KBM-7 (cell line): Measurements from ENCODE around the gene UBA7.
"Not testable (repeated sequence)": the region's sequence is repeated elsewhere in the genome, so short reads cannot be mapped to it uniquely, and the experiment has no call there.

Experiments used
- DNase-seq: peaks from one replicate; pipeline ENCODE4 v3.0.0-alpha.2; 2015
- in situ Hi-C: fragments of 300-500 bp; cut with MboI; formaldehyde crosslinking; loops from 2 replicates; pipeline ENCODE4 v1.14.3; 2020; ENCODE audit warnings: low sequenced_read_pairs, low pct_unique_long_range_greater_than_20kb, mixed read lengths

UBA7 gene

DNA sequence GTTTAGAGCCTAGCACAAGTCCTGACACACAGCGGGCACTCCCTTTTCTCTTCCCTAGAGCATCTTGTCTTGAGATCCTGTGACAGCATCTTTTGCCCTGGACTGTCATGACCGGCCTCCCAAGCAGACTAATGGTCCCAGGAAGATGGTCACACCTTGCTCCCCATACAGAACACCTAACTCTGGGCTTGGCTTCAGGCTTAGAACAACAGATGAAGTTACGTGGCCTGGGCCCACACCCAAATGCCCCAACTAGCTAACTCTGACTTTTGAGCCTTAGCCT, 26.6 kb downstream of the UBA7 start:
- in situ Hi-C loops: no loop called here
- DNase-seq: no peak

DNA sequence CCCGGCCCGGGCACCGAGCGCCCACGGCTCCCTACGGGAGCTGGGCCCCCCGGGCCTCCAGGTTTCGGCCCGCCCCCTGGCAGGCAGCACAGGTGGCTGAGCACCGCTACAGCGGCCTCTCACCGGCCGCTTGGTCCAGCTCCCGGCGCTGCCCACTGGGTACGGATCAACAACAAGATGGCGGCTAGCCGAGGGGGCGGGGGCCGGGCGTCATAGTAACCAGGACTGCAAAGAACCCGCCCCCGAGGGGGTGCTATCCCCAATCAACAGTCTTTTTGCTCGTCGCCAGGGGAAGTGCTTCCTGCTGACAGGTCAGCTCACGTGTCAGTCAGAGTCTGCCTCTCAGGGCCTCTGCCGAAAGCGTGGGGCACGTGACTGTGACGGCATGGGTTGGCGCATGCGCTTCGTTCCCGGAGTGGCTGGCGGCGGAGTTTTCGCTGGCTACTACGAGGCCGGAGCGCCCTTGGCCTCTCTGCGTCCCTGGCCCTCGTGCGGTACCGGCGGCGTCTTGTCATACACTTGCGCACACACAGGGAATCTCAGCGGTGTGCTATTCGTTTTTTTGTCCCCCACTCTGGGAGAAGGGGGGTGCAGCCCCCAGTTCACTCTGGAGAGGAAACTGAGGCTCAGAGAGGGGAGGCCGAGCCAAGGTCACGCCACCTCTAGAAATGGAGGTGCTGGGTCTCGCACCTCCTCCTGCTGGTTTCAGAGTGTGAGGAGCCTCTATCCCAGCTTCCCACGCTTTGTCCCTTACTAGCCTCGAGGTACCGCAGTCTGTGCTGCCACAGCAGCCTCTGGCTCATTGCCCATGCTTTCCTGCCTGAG, 27.2 kb downstream of the UBA7 start, which contains the start of gene IP6K1:
IP6K1 (minus strand) TSS at position 186 of the 825 bp plus-strand sequence. CDS start 38,502 bp downstream, outside the sequence.
- in situ Hi-C loops: no loop called here
- peak; percentile 99 for DNase-seq

- in situ Hi-C loops: no loop called here
- DNase-seq: peak; percentile 61
Measured at GRCh38 chr3:49785565-49786356, 28.0 kb downstream of the UBA7 start.

- in situ Hi-C loops, DNase-seq: not testable (repeated sequence)
Measured at GRCh38 chr3:49782277-49782676, 31.5 kb downstream of the UBA7 start.

DNA sequence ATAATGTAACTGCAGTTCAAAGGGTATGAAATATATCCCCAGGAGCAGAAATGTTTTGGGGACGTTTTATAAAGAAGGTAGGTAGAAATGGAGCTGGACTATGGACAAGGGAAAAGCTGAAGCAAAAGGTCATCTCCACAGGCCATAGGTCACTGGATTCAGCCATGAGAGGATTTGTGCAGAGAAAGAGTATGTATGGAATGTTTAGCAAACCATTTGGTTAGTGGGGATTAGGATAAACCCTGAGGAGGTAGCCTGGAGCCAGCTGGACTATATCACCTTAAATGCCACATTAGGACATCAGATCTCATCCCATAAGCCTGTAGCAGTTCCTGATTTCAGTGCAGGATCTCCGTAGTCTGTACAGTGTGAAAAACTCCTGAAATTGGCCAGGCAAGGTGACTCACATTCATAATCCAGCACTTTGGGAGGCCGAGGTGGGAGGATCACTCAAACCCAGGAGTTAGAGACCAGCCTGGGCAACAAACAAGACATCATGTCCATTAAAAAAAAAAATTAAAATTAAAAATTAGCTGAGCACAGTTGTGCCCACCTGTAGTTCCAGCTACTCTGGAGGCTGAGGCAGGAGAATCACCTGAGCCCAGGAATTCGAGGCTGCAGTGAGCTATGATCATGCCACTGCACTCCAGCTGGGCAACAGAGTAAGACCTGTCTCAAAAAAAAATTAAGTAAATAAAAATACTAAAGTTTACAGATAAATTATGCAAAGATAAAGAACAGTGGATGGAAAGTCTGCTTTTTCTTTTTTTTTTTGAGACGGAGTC, 32.1 kb downstream of the UBA7 start:
- in situ Hi-C loops: no loop called here
- DNase-seq: no peak

GRCh38 chr3:49780975-49781365, 32.8 kb downstream of the UBA7 start:
- DNase-seq, in situ Hi-C loops: not testable (repeated sequence)

GRCh38 chr3:49780080-49780974, 33.4 kb downstream of the UBA7 start:
- in situ Hi-C loops: no loop called here
- DNase-seq: no peak

- no peak for DNase-seq
- in situ Hi-C loops: no loop called here
Measured at GRCh38 chr3:49779358-49780079, 34.2 kb downstream of the UBA7 start.

- in situ Hi-C loops: not testable (repeated sequence)
Measured at GRCh38 chr3:49776101-49776500, 37.7 kb downstream of the UBA7 start.

GRCh38 chr3:49775538-49775937, 38.2 kb downstream of the UBA7 start:
- DNase-seq: no peak
- in situ Hi-C loops: no loop called here

More at GRCh38 chr3:49776101-49776500, 37.7 kb downstream of the UBA7 start:
- DNase-seq: not testable (repeated sequence)

DNA sequence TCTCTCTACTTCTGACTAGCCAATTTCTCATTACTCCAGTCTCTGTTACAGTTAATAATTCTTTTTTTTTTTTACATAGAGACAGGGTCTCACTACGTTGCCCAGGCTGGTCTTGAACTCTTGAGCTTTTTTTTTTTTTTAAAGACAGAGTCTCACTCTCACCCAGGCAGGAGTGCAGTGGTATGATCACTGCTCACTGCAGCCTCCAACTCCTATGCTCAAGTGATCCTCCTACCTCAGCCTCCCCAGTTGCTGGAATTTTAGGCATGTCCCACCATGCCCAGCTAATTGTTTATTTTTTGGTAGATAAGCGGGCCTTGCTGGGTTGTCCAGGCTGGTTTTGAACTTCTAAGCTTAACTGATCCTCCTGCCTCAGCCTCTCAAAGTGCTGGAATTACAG, 41.0 kb downstream of the UBA7 start:
- in situ Hi-C loops: no loop called here

DNA sequence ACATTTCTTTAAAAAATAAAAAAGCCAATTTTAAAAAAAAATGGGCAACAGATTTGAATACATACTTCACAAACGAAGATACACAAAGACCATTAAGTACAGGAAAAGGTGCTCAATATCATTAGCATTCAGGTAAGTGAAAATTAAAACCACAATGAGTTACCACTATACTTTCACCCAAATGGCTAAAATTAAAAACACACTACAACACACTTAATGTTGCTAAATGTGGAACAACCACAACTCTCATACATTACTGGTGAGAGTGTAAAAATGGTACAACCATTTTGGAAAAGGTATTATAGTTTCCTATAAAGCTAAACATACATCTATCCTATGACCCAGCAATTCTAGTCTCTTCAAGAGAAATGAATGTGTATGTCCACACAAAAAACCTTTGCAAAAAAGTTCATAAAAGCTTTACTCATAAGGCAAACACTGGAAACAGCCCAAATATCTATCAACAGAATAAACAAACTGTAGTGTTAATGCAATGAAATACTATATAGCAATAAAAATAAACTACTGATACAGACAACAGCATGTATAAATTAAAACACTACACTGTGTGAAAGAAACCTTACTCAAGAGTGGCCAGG, 42.3 kb downstream of the UBA7 start:
- in situ Hi-C loops: no loop called here
- DNase-seq: no peak

More for the DNA sequence above, 41.0 kb downstream of the UBA7 start:
- no peak for DNase-seq

DNA sequence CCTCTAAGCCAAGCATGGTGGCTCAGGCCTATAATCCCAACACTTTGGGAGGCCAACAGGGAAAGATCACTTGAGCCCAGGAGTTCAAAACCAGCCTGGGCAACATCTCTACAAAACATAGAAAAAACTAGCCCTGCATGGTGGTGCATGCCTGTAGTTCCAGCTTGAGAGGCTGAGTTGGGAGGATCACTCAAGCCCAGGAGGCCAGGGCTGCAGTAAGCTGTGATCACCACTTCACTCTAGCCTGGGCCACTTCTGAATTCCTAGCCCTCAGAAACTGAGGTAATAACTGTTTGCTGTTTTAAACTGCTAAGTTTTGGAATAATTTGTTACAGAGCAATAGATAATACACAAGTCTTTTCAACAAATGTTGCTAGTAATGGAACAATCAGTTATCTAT, 43.8 kb downstream of the UBA7 start:
- no peak for DNase-seq
- in situ Hi-C loops: no loop called here

DNA sequence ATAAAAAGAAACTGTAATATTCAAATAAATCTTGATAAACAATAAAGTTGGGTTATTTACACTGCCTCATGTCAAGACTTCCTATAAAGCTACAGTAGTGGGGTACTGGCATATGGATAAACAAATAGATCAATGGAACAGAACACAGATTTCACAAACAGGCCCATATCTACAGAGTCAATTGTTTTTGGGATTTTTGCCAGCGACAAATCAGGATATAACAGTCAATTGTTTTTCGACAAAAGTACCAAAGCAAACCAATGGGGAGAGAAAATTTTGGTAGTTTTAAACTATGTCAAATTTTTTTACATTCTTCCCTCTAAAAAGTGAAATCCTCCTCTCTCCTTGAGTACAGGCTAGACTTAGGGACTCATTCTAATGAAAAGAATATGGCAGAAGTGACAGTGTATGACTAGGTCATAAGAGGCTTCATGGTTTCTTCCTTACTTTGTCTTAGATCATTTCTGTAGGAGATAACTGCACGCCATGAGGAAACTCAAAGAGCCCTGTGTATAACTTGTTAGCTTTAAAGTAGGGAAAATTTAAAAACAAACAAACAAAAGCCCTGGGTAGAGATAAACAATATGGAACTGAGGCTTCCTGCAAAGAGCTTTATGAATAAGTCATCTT, 44.4 kb downstream of the UBA7 start:
- in situ Hi-C loops: no loop called here
- DNase-seq: no peak

DNA sequence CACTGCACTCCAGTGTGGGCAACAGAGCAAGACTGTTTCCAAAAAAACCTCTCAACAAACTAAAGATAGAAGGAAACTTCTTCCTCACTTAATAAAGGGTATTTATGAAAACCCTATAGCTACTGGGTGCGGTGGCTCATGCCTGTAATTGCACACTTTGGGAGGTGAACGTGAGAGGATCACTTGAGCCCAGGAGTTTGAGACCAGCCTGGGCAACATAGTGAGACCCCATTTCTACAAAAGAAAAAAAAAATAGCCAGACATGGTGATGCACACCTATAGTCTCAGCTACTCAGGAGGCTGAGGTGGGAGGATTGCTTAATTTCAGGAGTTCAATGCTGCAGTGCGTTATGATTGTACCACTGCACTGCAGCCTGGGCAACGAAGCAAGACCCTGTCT, 49.8 kb downstream of the UBA7 start:
- in situ Hi-C loops: no loop called here
- no peak for DNase-seq

GRCh38 chr3:49761661-49762060, 52.1 kb downstream of the UBA7 start:
- no peak for DNase-seq
- in situ Hi-C loops: no loop called here

- DNase-seq: no peak
- in situ Hi-C loops: no loop called here
Measured at GRCh38 chr3:49759226-49759625, 54.5 kb downstream of the UBA7 start.
